A673 (cell line): ENCODE measurements around the gene MAB21L4.

ENCODE experiments used
- CTCF ChIP-seq: fragments of 300-800, 200-600 bp; sonication (generic); conservative IDR thresholded peaks from 2 replicates; pipeline ENCODE4 v1.5.1; 2017; ENCODE audit warnings: low read depth, mild to moderate bottlenecking, antibody characterized with exemption, low read length, moderate library complexity, mixed read lengths
- EZH2 ChIP-seq: fragments of 200-600 bp; sonication (generic); IDR thresholded peaks from 2 replicates; pipeline ENCODE4 v1.6.1; 2017; ENCODE audit warnings: borderline replicate concordance, low read depth, mild to moderate bottlenecking, mixed read lengths, antibody characterized with exemption, low read length; ENCODE audit not compliant: poor library complexity, severe bottlenecking

- no peak for TF ChIP-seq CTCF
- no peak for TF ChIP-seq EZH2
Observed at GRCh38 chr2:240868286-240869108, 27.5 kb downstream of the MAB21L4 start, which contains the start of gene AGXT.
